Neural crest cell (in vitro differentiated cells): ENCODE results near the gene HBB. TPM values are rescaled to one million over a fixed set of nuclear protein-coding genes. Genes with fewer than 3 reads are reported as not detected.

Experiments
- DNase-seq: peaks from one replicate; pipeline ENCODE4 v3.0.0; 2021; ENCODE audit warnings: low read depth, mixed read lengths, low spot score
- H3K27ac Mint-ChIP-seq: one replicate; pipeline ENCODE4 v1.8.0; 2021; ENCODE audit warnings: mild to moderate bottlenecking, mixed read lengths; ENCODE audit not compliant: unreplicated experiment
- H3K27me3 Mint-ChIP-seq: 2 replicates; pipeline ENCODE4 v1.8.0; 2021; ENCODE audit warnings: low read depth, mild to moderate bottlenecking, mixed read lengths
- H3K36me3 Mint-ChIP-seq: 2 replicates; pipeline ENCODE4 v1.8.0; 2021; ENCODE audit warnings: low read depth, mild to moderate bottlenecking, mixed read lengths
- H3K4me1 Mint-ChIP-seq: 2 replicates; pipeline ENCODE4 v1.8.0; 2021; ENCODE audit warnings: mixed read lengths
- H3K4me3 Mint-ChIP-seq: one replicate; pipeline ENCODE4 v1.8.0; 2021; ENCODE audit warnings: mild to moderate bottlenecking, mixed read lengths
- H3K9me3 Mint-ChIP-seq: 2 replicates; pipeline ENCODE4 v1.8.0; 2021; ENCODE audit warnings: mixed read lengths
- CTCF ChIP-seq: fragments of 200-600 bp; sonication (generic); conservative IDR thresholded peaks from 2 replicates; pipeline ENCODE4 v1.5.0; 2021; ENCODE audit warnings: antibody characterized with exemption, mild to moderate bottlenecking
- total RNA-seq: library from RNA; stranded (reverse); gene quantifications from 2 replicates; pipeline ENCODE4 v1.2.1, GENCODE V29; 2021

The HBB gene
- total RNA-seq, 1 donor from 2014 or later = not detected

DNA sequence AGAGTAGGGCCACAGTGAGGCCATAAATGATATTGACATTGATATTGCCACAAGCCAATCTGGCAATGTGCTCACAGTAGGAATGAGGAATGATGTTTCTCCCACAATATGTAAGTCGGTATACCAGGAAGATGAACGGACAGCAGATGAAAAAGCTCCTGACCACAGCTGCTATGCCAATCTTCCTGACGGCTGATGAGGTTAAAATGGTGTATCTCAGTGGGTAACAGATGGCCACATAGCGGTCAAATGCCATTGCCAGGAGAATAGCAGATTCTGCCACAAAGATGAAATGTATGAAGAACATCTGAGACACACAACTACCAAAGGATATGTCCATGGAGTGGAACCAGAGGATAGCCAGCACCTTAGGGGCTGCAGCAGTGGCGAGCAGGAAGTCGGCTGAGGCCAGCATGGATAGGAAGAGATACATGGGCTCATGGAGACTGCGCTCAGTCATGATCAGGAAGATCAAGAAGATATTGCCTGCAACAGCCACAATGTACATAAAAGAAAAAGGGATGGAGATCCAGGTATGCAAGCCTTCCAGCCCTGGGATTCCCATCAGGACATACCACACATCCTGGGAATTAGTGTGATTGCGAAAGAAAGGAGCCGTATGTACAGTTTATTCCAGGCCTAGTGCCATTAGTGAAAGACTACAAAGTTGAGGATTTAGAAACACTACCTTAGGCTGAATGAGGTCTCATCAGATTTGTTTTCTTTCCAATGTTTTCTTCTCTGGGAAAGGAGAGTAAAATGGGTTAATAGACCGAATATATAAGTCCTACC is 48.6 kb downstream of the HBB start:
- no peaks in the 10 kb centered on the region for H3K4me1 Mint-ChIP-seq
- no peak overlapping the region for H3K27ac Mint-ChIP-seq
- no peak for DNase-seq
- H3K27me3 Mint-ChIP-seq = no peaks in the 10 kb centered on the region
- no peak for TF ChIP-seq CTCF
- H3K9me3 Mint-ChIP-seq = no peaks in the 10 kb centered on the region
- H3K4me3 Mint-ChIP-seq = no peak overlapping the region
- H3K36me3 Mint-ChIP-seq = no peaks in the 10 kb centered on the region

Other genes with a start within 250 kb of the HBB start
- not detected in 2 replicates for gene OR51L1, start 232.2 kb downstream of the HBB start, total RNA-seq
- gene OR52J3, start 180.5 kb downstream of the HBB start, total RNA-seq = not detected in 2 replicates
- not detected in 2 replicates for gene OR52E2, start 167.4 kb downstream of the HBB start, total RNA-seq
- not detected in 2 replicates for gene OR52E1, start 157.5 kb downstream of the HBB start, total RNA-seq
- not detected in 2 replicates for gene OR52A5, start 88.7 kb downstream of the HBB start, total RNA-seq
- gene OR52A1, start 72.3 kb downstream of the HBB start, total RNA-seq = not detected in 2 replicates
- not detected in 2 replicates for gene OR51V1, start 26.4 kb downstream of the HBB start, total RNA-seq
- gene HBD, start 7.4 kb upstream of the HBB start, total RNA-seq = not detected in 2 replicates
- gene HBG1, start 22.8 kb upstream of the HBB start, total RNA-seq = not detected in 2 replicates
- gene HBG2, start 27.7 kb upstream of the HBB start, total RNA-seq = not detected in 2 replicates
- 0.45 and 0.56 TPM in 2 replicates for gene HBE1, start 42.9 kb upstream of the HBB start, total RNA-seq
- gene OR51B4, start 74.9 kb upstream of the HBB start, total RNA-seq = not detected in 2 replicates
- gene OR51B2, start 97.2 kb upstream of the HBB start, total RNA-seq = not detected in 2 replicates
- gene OR51B5, start 116.5 kb upstream of the HBB start, total RNA-seq = 0.21 TPM in 1 of 2 replicates, not detected in the other
- not detected in 2 replicates for gene OR51B6, start 124.4 kb upstream of the HBB start, total RNA-seq
- gene OR51M1, start 156.7 kb upstream of the HBB start, total RNA-seq = not detected in 2 replicates
- not detected in 2 replicates for gene OR51Q1, start 195.0 kb upstream of the HBB start, total RNA-seq
- not detected in 2 replicates for gene OR51I1, start 214.4 kb upstream of the HBB start, total RNA-seq
- gene OR51I2, start 222.3 kb upstream of the HBB start, total RNA-seq = not detected in 2 replicates